ENCODE data around the gene LRCH1.

GRCh38 chr13:46654951-46655350, 102.0 kb downstream of the LRCH1 start:
- TF ChIP-seq L3MBTL2 (conservative IDR thresholded peaks at IDR 0.05), result no peak
- no peak for TF ChIP-seq FOXA1 (IDR thresholded peaks at IDR 0.05)
- no peak for TF ChIP-seq FOXM1 (IDR thresholded peaks at IDR 0.05; ENCODE audit: borderline replicate concordance)
- no peak for TF ChIP-seq BHLHE40 (IDR thresholded peaks at IDR 0.05; ENCODE audit: borderline replicate concordance)

All from HEK293T (cell line).